D341Med (cell line): ENCODE results near the gene MRPL44.
"Not testable (repeated sequence)": the region's sequence is repeated elsewhere in the genome, so short reads cannot be mapped to it uniquely, and the experiment has no call there.

Experiments
- DNase-seq: peaks from one replicate; pipeline ENCODE4 v3.0.0; 2012; ENCODE audit warnings: low spot score

Gene MRPL44

DNA sequence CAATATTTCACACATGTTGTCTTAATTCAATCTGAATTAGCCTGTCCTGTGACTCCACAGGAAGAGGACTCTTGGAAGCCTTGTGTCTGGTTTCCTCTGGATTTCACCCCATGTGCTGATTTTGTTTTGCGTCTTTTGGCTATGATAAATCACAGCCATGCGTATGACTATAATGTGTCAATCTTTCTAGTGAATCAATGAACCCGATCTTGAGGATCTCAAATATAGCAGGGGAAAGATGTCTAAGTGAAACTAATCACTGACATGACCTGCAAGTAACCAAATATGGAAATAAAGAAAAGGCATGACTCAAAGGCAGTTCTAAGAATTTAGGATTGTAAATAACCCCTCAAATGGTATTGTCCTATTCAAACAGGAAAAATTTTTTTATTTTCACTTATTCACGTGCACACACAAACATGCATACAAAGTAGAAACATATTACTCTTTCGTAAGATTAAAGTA, 20.4 kb upstream of the MRPL44 start:
- no peak for DNase-seq

DNA sequence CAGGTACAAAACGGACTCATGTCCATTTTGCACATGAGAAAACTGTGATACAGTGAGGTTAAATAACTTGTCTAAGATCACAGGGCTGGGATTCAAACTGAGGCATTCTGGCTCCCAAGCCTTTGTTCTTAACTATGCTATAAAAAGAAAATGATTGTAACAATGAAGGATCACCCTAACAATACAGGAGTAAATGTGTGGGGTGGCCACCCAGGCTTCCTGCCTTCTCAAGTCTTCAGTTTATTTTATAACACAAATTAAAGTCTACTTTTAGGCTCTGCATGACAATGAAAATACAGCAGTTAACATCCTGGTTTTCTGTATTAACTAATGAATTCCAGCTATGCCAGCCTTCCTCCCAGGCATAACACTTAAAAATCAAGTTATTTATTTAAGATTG, 19.7 kb upstream of the MRPL44 start:
- DNase-seq = no peak

GRCh38 chr2:223939438-223939837, 17.8 kb upstream of the MRPL44 start:
- not testable (repeated sequence) for DNase-seq

GRCh38 chr2:223941579-223942277, 15.5 kb upstream of the MRPL44 start:
- DNase-seq = no peak

DNA sequence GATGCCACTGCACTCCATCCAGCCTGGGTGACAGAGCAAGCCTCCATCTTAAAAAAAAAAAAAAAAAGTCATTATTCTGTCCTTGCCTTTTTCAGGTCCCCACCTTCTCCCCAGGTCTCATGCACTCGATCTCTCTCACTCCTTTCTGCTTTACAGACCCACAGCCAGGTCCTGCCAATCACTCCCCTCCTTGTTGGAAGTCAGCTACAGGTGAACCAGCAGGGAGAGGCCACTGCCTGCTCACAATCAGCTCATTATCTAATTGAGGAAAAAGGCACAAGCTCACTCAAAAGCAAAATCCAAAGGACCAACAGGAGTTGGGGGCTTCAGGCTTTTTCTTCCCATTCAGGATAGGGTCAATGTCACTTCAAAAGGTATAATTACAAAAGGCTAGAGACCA, 14.1 kb upstream of the MRPL44 start:
- no peak for DNase-seq

DNA sequence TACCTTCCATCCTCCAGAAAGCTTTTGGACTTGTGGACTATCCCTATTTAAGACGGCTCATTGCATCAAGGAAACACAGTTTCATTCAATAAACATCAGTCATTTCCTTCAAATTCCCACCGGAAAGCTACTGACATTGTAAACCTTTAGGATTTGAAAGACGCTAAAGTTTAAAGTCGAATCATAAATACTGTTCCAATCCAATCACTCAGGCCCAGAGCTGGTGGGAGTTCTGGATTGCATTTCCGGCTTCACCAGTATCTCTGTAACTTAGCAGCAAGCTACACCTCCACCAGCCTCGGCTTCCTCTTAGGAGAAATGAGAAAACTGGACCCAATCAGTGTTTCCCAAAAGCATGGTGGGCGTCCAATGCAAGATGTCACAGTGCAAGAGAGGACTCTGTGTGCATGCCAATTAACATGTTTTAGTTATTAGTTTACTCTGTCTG, 13.7 kb upstream of the MRPL44 start:
- DNase-seq = no peak

DNA sequence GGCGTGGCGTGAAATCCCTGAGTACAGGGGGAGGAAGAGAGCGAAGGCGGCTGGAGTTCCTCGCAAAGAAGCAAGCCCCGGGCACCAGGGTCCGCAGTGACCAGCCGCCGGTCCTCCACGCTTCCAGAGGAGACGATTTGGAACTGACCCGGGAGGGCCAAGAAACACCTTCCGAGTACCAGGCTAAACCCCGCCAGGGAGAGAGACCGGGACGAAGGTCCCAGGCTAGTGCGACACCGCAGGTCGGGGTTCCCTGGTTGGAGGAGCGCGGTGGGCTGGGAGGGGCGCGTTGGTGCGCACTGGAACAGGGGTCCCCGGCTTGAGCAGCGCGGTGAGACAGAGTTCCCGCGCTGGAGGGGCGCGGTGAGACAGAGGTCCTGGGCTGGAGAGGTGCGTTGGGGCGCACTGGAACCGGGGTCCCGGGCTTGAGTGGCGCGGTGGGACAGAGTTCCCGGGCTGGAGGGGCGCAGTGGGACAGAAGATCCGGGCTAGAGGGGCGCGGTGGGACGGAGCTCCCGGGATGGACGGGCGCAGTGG, 13.0 kb upstream of the MRPL44 start:
- peak; percentile 56 for DNase-seq

GRCh38 chr2:223944703-223945531, 12.3 kb upstream of the MRPL44 start, which contains the start of gene WDFY1:
TSS of gene WDFY1 (minus strand) at chr2:223945335. CDS start at chr2:223945284, 51 bp downstream.
- peak; percentile 96 for DNase-seq

- DNase-seq = no peak
Measured at GRCh38 chr2:223945755-223946154, 11.5 kb upstream of the MRPL44 start.

GRCh38 chr2:223947711-223948205, 9.5 kb upstream of the MRPL44 start:
- no peak for DNase-seq

DNA sequence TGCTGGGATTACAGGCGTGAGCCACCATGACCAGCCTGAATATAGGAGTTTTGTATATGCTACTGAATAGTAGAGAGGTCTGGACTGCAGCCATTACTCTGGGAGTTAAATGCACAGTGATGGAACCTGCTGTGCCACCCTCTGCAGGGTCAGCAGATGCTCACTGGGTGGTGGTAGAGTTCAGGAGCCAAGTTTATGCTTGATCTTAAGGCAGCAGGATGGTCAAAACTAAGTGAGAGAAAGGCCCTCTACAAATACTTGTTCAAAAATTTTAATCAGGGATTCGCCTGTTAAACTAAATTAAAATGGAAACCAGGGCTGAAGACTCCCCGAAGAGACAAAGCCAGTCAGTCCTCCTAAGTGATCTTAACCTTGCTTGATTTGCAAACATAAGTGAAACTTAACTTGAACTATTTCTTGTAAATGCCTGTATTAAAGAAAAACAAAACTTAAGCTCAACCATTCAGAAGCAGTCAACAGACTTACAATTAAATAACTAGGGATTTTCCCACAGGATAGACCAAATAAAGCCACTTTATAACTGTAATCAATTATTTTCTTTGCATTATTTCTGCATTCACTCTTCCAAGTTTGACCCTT, 7.9 kb upstream of the MRPL44 start:
- no peak for DNase-seq

- no peak for DNase-seq
Measured at GRCh38 chr2:223950448-223951347, 6.6 kb upstream of the MRPL44 start.

GRCh38 chr2:223952280-223952968, 4.8 kb upstream of the MRPL44 start:
- DNase-seq = peak; percentile 41

- DNase-seq = no peak
Measured at GRCh38 chr2:223954401-223954800, 2.9 kb upstream of the MRPL44 start.

GRCh38 chr2:223956300-223956699, 963 bp upstream of the MRPL44 start:
- DNase-seq = no peak

- DNase-seq = no peak
Measured at GRCh38 chr2:223959688-223960087, 2.4 kb downstream of the MRPL44 start.

GRCh38 chr2:223967981-223968380, 10.7 kb downstream of the MRPL44 start:
- no peak for DNase-seq

- no peak for DNase-seq
Measured at GRCh38 chr2:223969315-223969714, 12.1 kb downstream of the MRPL44 start.

DNA sequence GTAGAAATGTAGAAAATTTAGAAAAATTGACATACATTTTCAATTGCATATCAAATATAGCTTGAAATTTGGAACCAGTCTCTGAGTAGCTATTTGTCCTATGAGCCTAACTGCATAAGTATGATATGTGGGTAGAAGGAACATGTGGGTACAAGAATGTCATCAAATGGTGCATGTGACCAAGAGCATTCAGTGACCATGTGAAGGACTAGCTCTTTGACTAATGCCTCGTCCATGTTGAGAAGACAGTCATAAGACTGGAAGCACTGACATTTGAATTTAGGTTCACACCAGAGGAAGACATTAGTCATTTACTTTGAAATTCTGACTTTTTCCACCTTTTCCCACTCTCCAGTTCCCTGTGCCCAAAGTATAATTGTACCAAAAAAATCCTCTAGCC, 12.6 kb downstream of the MRPL44 start:
- no peak for DNase-seq

DNA sequence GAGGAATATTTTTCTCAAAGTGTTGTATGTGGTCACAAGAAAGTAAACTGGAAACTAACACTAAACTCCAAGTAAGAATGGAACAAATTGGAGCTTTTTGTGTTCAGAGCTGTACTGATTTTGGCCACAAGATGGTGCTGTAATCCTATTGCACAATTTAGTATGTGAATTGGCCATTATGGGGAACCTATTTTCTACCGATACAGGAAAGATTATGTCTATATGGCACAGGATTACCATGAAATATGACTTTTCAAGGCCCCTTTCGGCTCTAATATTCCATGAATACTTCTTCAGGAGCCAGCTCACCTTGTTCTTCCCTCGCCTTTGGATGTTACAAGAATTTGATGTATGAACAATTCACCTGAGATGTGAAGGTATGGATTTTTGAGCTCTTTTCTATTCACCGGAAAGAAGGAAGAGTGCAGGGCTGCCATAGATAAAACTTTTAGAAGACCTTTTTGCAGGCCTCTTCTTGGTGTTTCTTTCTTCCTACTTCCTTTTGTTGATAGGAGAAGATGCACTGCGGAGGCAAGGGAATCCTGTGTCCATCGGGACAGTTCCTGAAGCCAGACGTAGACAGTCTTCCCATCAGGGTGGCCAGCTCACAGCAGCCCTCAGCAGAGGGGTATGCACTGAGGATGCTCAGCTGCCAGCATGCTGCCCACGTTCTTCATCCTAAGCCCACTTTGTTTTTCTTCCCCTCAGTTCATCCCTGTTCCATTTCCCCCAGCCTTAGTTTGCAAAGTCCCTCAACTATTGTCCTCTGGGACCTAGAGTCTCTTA, 13.3 kb downstream of the MRPL44 start:
- peak; percentile 26 for DNase-seq
